A673 (cell line): ENCODE measurements around the gene UBP1. TPM values are rescaled to one million over a fixed set of nuclear protein-coding genes. Genes with fewer than 3 reads are reported as not detected.

Source experiments
- BruUV-seq: library from RNA; stranded (reverse); fragments of 400-500 nt; replicated peaks from 2 replicates; lab custom pipeline; 2021; lab: Mats Ljungman, UMichigan
- CTCF ChIA-PET: fragments of 300-600 bp; sonication (Branson Sonifier 250); formaldehyde crosslinking; loops from one replicate; lab custom pipeline; 2022; ENCODE audit warnings: antibody characterized with exemption; lab: Charles Lee
- POLR2A ChIA-PET: fragments of 300-600 bp; sonication (Branson Sonifier 250); formaldehyde crosslinking; loops from one replicate; lab custom pipeline; 2022; ENCODE audit warnings: antibody characterized with exemption; ENCODE audit not compliant: low non-redundant PET; lab: Charles Lee
- DNase-seq: peaks from one replicate; pipeline ENCODE4 v3.0.0-alpha.2; 2015; ENCODE audit warnings: low spot score
- H3K27ac ChIP-seq: fragments of 200-600 bp; sonication (generic); 2 replicates; pipeline ENCODE4 v1.5.1; 2016; ENCODE audit warnings: mixed run types, low read depth, mild to moderate bottlenecking, mixed read lengths, antibody characterized with exemption, low read length; ENCODE audit not compliant: poor library complexity, severe bottlenecking
- H3K27me3 ChIP-seq: fragments of 200-600 bp; sonication (generic); replicated peaks from 2 replicates; pipeline ENCODE4 v1.6.1; 2017; ENCODE audit warnings: mixed run types, low read depth, mild to moderate bottlenecking, mixed read lengths, antibody characterized with exemption, low read length; ENCODE audit not compliant: insufficient read depth, poor library complexity
- H3K36me3 ChIP-seq: fragments of 200-600 bp; sonication (generic); 2 replicates; pipeline ENCODE4 v1.6.1; 2016; ENCODE audit warnings: mixed run types, mild to moderate bottlenecking, mixed read lengths, antibody characterized with exemption, low read length; ENCODE audit not compliant: insufficient read depth, poor library complexity, severe bottlenecking
- H3K4me1 ChIP-seq: fragments of 200-600 bp; sonication (generic); 2 replicates; pipeline ENCODE4 v1.6.1; 2017; ENCODE audit warnings: mixed run types, mild to moderate bottlenecking, mixed read lengths, antibody characterized with exemption, low read length; ENCODE audit not compliant: insufficient read depth, poor library complexity, severe bottlenecking
- H3K4me3 ChIP-seq: fragments of 200-600 bp; sonication (generic); 2 replicates; pipeline ENCODE4 v1.5.1; 2016; ENCODE audit warnings: low read depth, mixed run types, mild to moderate bottlenecking, mixed read lengths, low read length; ENCODE audit not compliant: poor library complexity, severe bottlenecking
- H3K9me3 ChIP-seq: fragments of 200-600 bp; sonication (generic); 2 replicates; pipeline ENCODE4 v1.6.1; 2016; ENCODE audit warnings: mixed run types, low read depth, mild to moderate bottlenecking, mixed read lengths, antibody characterized with exemption, low read length; ENCODE audit not compliant: poor library complexity, severe bottlenecking
- EZH2 ChIP-seq: fragments of 200-600 bp; sonication (generic); IDR thresholded peaks from 2 replicates; pipeline ENCODE4 v1.6.1; 2017; ENCODE audit warnings: borderline replicate concordance, low read depth, mild to moderate bottlenecking, mixed read lengths, antibody characterized with exemption, low read length; ENCODE audit not compliant: poor library complexity, severe bottlenecking
- intact Hi-C: fragments of 100-400 bp; cut with micrococcal nuclease; formaldehyde crosslinking; loops from one replicate; pipeline ENCODE4 v1.10.0; 2022; ENCODE audit not compliant: unreplicated experiment
- total RNA-seq: library from RNA; stranded (reverse); gene quantifications from 2 replicates; pipeline ENCODE4 v1.2.3, GENCODE V29; 2021
- TF ChIP-seq, protein P1 (sequence below): fragments of 300-800, 200-600 bp; sonication (generic); conservative IDR thresholded peaks from 2 replicates; pipeline ENCODE4 v1.5.1; 2017; ENCODE audit warnings: low read depth, mild to moderate bottlenecking, antibody characterized with exemption, low read length, moderate library complexity, mixed read lengths

Gene UBP1
- total RNA-seq, 1 experiment from 2014 or later, result 59.4 TPM

DNA sequence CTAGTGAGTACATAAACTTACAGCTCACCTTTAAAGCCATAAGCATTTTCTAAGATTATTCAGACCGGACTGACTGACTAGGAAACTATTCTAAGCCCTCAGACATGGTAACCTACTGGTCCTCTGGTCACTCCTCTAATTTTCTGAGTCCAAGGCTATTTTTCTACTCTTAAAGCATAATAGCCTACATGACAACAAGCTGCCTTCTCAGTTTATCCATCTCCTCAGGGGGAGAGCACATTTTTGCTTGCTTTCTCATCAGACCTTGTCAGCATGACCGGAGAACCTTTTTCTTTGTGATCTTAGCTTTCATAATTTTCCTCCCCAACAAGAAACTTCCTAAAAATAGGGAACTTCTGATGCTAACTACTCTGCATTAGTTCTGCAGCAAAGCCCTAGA is 38.4 kb downstream of the UBP1 start:
- Histone ChIP-seq H3K27me3 (no peaks in the 10 kb centered on the region), H3K4me1 (no peaks in the 10 kb centered on the region), H3K27ac (no peak overlapping the region), H3K36me3 (peaks cover 78% of the 10 kb centered on the region), H3K9me3 (no peaks in the 10 kb centered on the region), H3K4me3 (no peak overlapping the region)
- no peak for DNase-seq
- intact Hi-C loops, result no loop called here
- ChIA-PET POLR2A (no interaction called here), CTCF (interaction anchor here (1.4 kb wide), 1 partner anchor 29 kb away, joined by 3 read pairs; no protein-coding TSS in a partner anchor)
- BruUV-seq, result no TSS peak
- no peak for TF ChIP-seq EZH2
- TF ChIP-seq, protein P1, sequence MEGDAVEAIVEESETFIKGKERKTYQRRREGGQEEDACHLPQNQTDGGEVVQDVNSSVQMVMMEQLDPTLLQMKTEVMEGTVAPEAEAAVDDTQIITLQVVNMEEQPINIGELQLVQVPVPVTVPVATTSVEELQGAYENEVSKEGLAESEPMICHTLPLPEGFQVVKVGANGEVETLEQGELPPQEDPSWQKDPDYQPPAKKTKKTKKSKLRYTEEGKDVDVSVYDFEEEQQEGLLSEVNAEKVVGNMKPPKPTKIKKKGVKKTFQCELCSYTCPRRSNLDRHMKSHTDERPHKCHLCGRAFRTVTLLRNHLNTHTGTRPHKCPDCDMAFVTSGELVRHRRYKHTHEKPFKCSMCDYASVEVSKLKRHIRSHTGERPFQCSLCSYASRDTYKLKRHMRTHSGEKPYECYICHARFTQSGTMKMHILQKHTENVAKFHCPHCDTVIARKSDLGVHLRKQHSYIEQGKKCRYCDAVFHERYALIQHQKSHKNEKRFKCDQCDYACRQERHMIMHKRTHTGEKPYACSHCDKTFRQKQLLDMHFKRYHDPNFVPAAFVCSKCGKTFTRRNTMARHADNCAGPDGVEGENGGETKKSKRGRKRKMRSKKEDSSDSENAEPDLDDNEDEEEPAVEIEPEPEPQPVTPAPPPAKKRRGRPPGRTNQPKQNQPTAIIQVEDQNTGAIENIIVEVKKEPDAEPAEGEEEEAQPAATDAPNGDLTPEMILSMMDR, result no peak

DNA sequence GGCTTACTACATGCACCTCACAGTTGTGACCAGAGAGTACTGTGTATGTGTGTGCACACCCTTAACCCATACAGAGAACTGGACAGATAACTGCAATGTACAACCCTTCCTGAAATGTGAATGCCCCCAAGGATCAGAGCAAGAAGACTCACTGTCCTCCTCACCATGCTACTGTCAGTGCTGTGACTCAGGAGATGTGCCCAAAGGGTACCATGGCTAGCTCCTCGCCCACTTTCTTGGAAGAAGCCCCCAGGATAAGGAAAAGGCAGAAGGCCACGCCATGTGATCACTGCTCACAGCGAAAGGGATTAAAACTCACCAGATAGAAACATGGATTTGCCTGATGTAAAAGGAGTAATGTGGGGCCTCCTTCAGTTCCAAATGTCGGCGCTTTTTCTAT is 41.8 kb downstream of the UBP1 start:
- POLR2A ChIA-PET, result no interaction called here
- TF ChIP-seq EZH2, result no peak
- TF ChIP-seq, protein P1, result no peak

DNA sequence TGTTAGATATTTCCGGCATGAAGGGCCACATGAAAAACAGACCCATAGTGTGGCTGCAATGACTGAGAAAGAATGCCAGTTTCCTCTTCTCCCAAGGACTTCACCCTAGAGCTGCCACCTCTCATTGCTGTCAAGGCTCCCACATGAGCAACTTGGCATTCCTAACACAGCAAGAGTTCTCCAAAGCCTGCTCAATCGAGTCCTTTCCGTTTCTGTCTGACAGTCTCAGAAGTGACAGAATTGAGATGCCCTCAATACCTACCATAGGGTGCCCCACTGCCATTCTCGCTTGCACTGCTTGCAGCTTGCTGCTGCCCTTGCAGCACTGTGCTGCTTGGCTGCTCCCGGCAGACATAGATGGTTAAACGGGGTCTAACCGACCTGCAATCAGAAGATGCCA is 44.3 kb downstream of the UBP1 start:
- Histone ChIP-seq H3K27ac (no peak overlapping the region), H3K4me1 (no peaks in the 10 kb centered on the region), H3K4me3 (no peak overlapping the region), H3K36me3 (peaks cover 91% of the 10 kb centered on the region), H3K9me3 (no peaks in the 10 kb centered on the region), H3K27me3 (no peaks in the 10 kb centered on the region)
- no peak for TF ChIP-seq EZH2
- TF ChIP-seq, protein P1, result no peak
- BruUV-seq, result no TSS peak
- ChIA-PET POLR2A (no interaction called here), CTCF (no interaction called here)
- intact Hi-C loops, result no loop called here
- DNase-seq, result no peak

More for the DNA sequence above, 41.8 kb downstream of the UBP1 start:
- intact Hi-C loops, result no loop called here
- Histone ChIP-seq H3K36me3 (peaks cover 93% of the 10 kb centered on the region), H3K27ac (no peak overlapping the region), H3K27me3 (no peaks in the 10 kb centered on the region), H3K4me3 (no peak overlapping the region), H3K9me3 (no peaks in the 10 kb centered on the region), H3K4me1 (no peaks in the 10 kb centered on the region)
- DNase-seq, result no peak
- BruUV-seq, result no TSS peak
- CTCF ChIA-PET, result no interaction called here
